A549 (cell line): ENCODE results near the gene NEK1. TPM values are rescaled to one million over a fixed set of nuclear protein-coding genes. Genes with fewer than 3 reads are reported as not detected.

Source experiments
- ATAC-seq, 2 experiments: fragments of 200-7000 bp in 1 of 2; fragments of >200 bp in 1 of 2; cut with Nextera tagmentation in 1 of 2; cut with Tn5 transposase in 1 of 2; 3 replicates each; pipeline versions ENCODE4 v1.8.0 to v1.9.1; 2018 to 2020; ENCODE audit warnings: mild to moderate bottlenecking in 1 of 2, moderate library complexity in 1 of 2
- CTCF ChIA-PET: fragments of 300-600 bp; sonication (Branson Sonifier 250); formaldehyde crosslinking; extraction: SDS; loops from one replicate; lab custom pipeline; 2021; ENCODE audit warnings: antibody characterized with exemption, inconsistent platforms; lab: Yijun Ruan, JAX
- POLR2A ChIA-PET: fragments of 350-600 bp; formaldehyde crosslinking; extraction: SDS; loops from one replicate; lab custom pipeline; 2021; ENCODE audit warnings: antibody characterized with exemption, inconsistent platforms; lab: Yijun Ruan, JAX
- DNase-seq, 2 experiments: peaks; one replicate each; pipeline versions ENCODE4 v3.0.0 to v3.0.0-alpha.2; 2011 to 2016; ENCODE audit warnings: low read depth in 1 of 2, low spot score in 1 of 2
- FAIRE-seq: peaks from 2 replicates; lab custom pipeline; 2011; peaks lifted over from hg19 to GRCh38; lab: Jason Lieb, UNC
- H3K27ac ChIP-seq, 2 experiments: fragments of >200 bp; sonication (Bioruptor Twin); formaldehyde crosslinking; 3 replicates each; pipeline ENCODE4 v1.5.1; 2016 to 2017
- H3K4me1 ChIP-seq: fragments of >200 bp; sonication (Bioruptor Twin); formaldehyde crosslinking; 3 replicates; pipeline ENCODE4 v1.6.1; 2016
- H3K4me2 ChIP-seq: fragments of >200 bp; sonication (Bioruptor Twin); formaldehyde crosslinking; 3 replicates; pipeline ENCODE4 v1.6.1; 2016
- H3K4me3 ChIP-seq: fragments of >200 bp; sonication (Bioruptor Twin); formaldehyde crosslinking; 3 replicates; pipeline ENCODE4 v1.5.1; 2016
- H3K9me3 ChIP-seq: fragments of >200 bp; sonication (Bioruptor Twin); formaldehyde crosslinking; 3 replicates; pipeline ENCODE4 v1.6.1; 2016
- BHLHE40 ChIP-seq: IDR thresholded peaks from 2 replicates; pipeline ENCODE4 v1.6.1; 2012; ENCODE audit warnings: low read depth, low read length, inconsistent platforms
- CEBPB ChIP-seq, 2 experiments: fragments of >200 bp in 1 of 2; sonication (Bioruptor Twin) in 1 of 2; formaldehyde crosslinking in 1 of 2; IDR thresholded peaks; 2 replicates each; pipeline ENCODE4 v1.6.1; 2012 to 2016
- EHMT2 ChIP-seq: fragments of 200-600 bp; sonication (generic); IDR thresholded peaks from 2 replicates; pipeline ENCODE4 v1.6.1; 2016; ENCODE audit warnings: antibody characterized with exemption, low read depth, mild to moderate bottlenecking, moderate library complexity
- FOSB ChIP-seq: fragments of 250-450 bp; sonication (Bioruptor Pico); IDR thresholded peaks from 2 replicates; pipeline ENCODE4 v1.5.0; 2020; ENCODE audit warnings: mild to moderate bottlenecking, moderate library complexity
- FOSL2 ChIP-seq, 2 experiments: fragments of 450-650 bp in 1 of 2; fragments of >200 bp in 1 of 2; sonication (Bioruptor Twin) in 1 of 2; formaldehyde crosslinking; IDR thresholded peaks; 2 replicates each; pipeline versions ENCODE4 v1.5.0 to v1.6.1; 2016 to 2020; ENCODE audit warnings: mild to moderate bottlenecking in 1 of 2, moderate library complexity in 1 of 2
- FOXS1 ChIP-seq: fragments of 250-450 bp; sonication (Bioruptor Pico); IDR thresholded peaks from 2 replicates; pipeline ENCODE4 v1.5.0; 2020; ENCODE audit warnings: mild to moderate bottlenecking, moderate library complexity
- GATA3 ChIP-seq: IDR thresholded peaks from 2 replicates; pipeline ENCODE4 v1.6.1; 2012; ENCODE audit warnings: borderline replicate concordance
- HDAC2 ChIP-seq: fragments of 200-600 bp; sonication (generic); IDR thresholded peaks from 2 replicates; pipeline ENCODE4 v1.6.1; 2016
- HOXB5 ChIP-seq: fragments of 250-450 bp; sonication (Bioruptor Pico); IDR thresholded peaks from 2 replicates; pipeline ENCODE4 v1.5.0; 2020; ENCODE audit warnings: mild to moderate bottlenecking, moderate library complexity
- JUN ChIP-seq, 2 experiments: fragments of >200 bp; sonication (Bioruptor Twin); formaldehyde crosslinking; IDR thresholded peaks; 2 replicates in 1 of 2; 3 replicates in 1 of 2; pipeline ENCODE4 v1.6.1; 2016 to 2017
- JUNB ChIP-seq: fragments of >200 bp; sonication (Bioruptor Twin); formaldehyde crosslinking; IDR thresholded peaks from 2 replicates; pipeline ENCODE4 v1.6.1; 2016
- KDM1A ChIP-seq: fragments of 200-600 bp; sonication (generic); IDR thresholded peaks from 2 replicates; pipeline ENCODE4 v1.6.1; 2016; ENCODE audit warnings: low read depth, mild to moderate bottlenecking
- KDM5A ChIP-seq: fragments of 200-600 bp; sonication (generic); IDR thresholded peaks from 2 replicates; pipeline ENCODE4 v1.6.1; 2016; ENCODE audit warnings: antibody characterized with exemption, mild to moderate bottlenecking
- MYC ChIP-seq: IDR thresholded peaks from 2 replicates; pipeline ENCODE4 v1.6.1; 2012; ENCODE audit warnings: mild to moderate bottlenecking, inconsistent platforms, low read length, improper control_type of control experiment, borderline replicate concordance
- PHF8 ChIP-seq: fragments of 200-600 bp; sonication (generic); IDR thresholded peaks from 2 replicates; pipeline ENCODE4 v1.6.1; 2016; ENCODE audit warnings: low read depth, mild to moderate bottlenecking, antibody characterized with exemption, moderate library complexity, borderline replicate concordance
- POLR2AphosphoS2 ChIP-seq: conservative IDR thresholded peaks from 2 replicates; pipeline ENCODE4 v1.6.1; 2012; ENCODE audit warnings: low read length, improper control_type of control experiment, inconsistent platforms
- RAD21 ChIP-seq, 2 experiments: fragments of >200 bp in 1 of 2; sonication (Bioruptor Twin) in 1 of 2; formaldehyde crosslinking in 1 of 2; IDR thresholded peaks in 1 of 2; conservative IDR thresholded peaks in 1 of 2; 2 replicates in 1 of 2; 3 replicates in 1 of 2; pipeline ENCODE4 v1.6.1; 2012 to 2018; ENCODE audit warnings: inconsistent platforms in 1 of 2
- RARB ChIP-seq: fragments of 250-450 bp; sonication (Bioruptor Pico); IDR thresholded peaks from 2 replicates; pipeline ENCODE4 v1.8.0; 2021; ENCODE audit warnings: mild to moderate bottlenecking, moderate library complexity
- RFX5 ChIP-seq: fragments of 450-650 bp; IDR thresholded peaks from 2 replicates; pipeline ENCODE4 v1.7.1; 2014; ENCODE audit warnings: antibody characterized with exemption, mild to moderate bottlenecking, moderate library complexity
- RNF2 ChIP-seq: fragments of 200-600 bp; sonication (generic); IDR thresholded peaks from 2 replicates; pipeline ENCODE4 v1.6.1; 2016; ENCODE audit warnings: low read depth, mild to moderate bottlenecking, antibody characterized with exemption, moderate library complexity, borderline replicate concordance
- SMC3 ChIP-seq: fragments of >200 bp; sonication (Bioruptor Twin); formaldehyde crosslinking; IDR thresholded peaks from 3 replicates; pipeline ENCODE4 v1.6.1; 2018; ENCODE audit warnings: inconsistent platforms
- SREBF2 ChIP-seq: fragments of 450-650 bp; IDR thresholded peaks from 2 replicates; pipeline ENCODE4 v1.6.1; 2014; ENCODE audit warnings: mild to moderate bottlenecking, moderate library complexity
- TFCP2L1 ChIP-seq: fragments of 250-450 bp; sonication (Bioruptor Pico); IDR thresholded peaks from 2 replicates; pipeline ENCODE4 v1.5.0; 2021; ENCODE audit warnings: mild to moderate bottlenecking
- TP53 ChIP-seq: fragments of 250-450 bp; sonication (Bioruptor Pico); IDR thresholded peaks from 2 replicates; pipeline ENCODE4 v1.5.0; 2021; ENCODE audit warnings: mild to moderate bottlenecking, moderate library complexity
- ZC3H11A ChIP-seq: fragments of 450-650 bp; IDR thresholded peaks from 2 replicates; pipeline ENCODE4 v1.6.1; 2014; ENCODE audit warnings: antibody characterized with exemption, mild to moderate bottlenecking
- ZFP36 ChIP-seq: fragments of 450-650 bp; IDR thresholded peaks from 2 replicates; pipeline ENCODE4 v1.6.1; 2014; ENCODE audit warnings: borderline replicate concordance; ENCODE audit not compliant: partially characterized antibody
- ZNF302 ChIP-seq: fragments of 250-450 bp; sonication (Bioruptor Pico); IDR thresholded peaks from 2 replicates; pipeline ENCODE4 v1.9.0; 2021; ENCODE audit warnings: inconsistent platforms, mild to moderate bottlenecking, moderate library complexity
- WGBS: methylation state at CpG from one replicate; pipeline ENCODE4 v1.1.6; 2017; ENCODE audit errors: missing lambda C conversion rate; 5-methylcytosine and 5-hydroxymethylcytosine counted together
- polyA plus RNA-seq, 4 experiments: library from polyadenylated mRNA; depleted of rRNA in 3 of 4; stranded (reverse); fragments of >200 nt; fragmentation: RNase III in 1 of 4; extraction: RNeasy Plus Mini Kit Qiagen cat#74134 plus additional on column Dnase treatment in 1 of 4; gene quantifications; 2 replicates in 3 of 4; 3 replicates in 1 of 4; pipeline ENCODE4 v1.2.3, GENCODE V29; 2011 to 2017
- TF ChIP-seq, protein P1 (sequence below): fragments of 250-450 bp; sonication (Bioruptor Pico); IDR thresholded peaks from 2 replicates; pipeline ENCODE4 v1.5.0; 2020; ENCODE audit warnings: low read depth, mild to moderate bottlenecking, moderate library complexity
- TF ChIP-seq, protein P2 (sequence below): IDR thresholded peaks from 2 replicates; pipeline ENCODE4 v1.6.1; 2012
- TF ChIP-seq, protein P3 (sequence below): fragments of 150-350 bp; IDR thresholded peaks from 2 replicates; pipeline ENCODE4 v1.6.1; 2014; ENCODE audit warnings: low read depth, mild to moderate bottlenecking, low read length
- TF ChIP-seq, protein P4 (sequence below): fragments of >200 bp; sonication (Bioruptor Twin); formaldehyde crosslinking; IDR thresholded peaks from 3 replicates; pipeline ENCODE4 v1.5.1; 2016

The NEK1 gene
- polyA plus RNA-seq, 2 of the 4 experiments (the other 2 are of a cell fraction) = 3.2 to 5.8 TPM

DNA sequence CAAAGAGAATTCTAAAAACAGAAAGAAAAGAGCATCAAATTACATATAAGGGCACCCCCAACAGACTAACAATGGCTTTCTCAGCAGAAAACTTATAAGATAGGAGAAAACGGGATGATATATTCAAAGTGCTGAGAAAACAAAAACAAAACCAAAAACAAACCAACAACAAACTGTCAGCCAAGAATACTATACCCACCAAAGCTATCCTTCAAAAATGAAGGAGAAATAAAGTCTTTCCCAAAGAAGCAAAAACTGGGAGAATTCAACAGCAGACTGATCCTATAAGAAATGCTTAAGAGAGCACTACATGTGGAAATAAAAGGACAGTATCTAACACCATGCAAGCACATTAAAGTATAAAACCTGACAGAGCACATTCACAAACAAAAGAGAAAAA lies 168.6 kb downstream of the NEK1 start:
- Histone ChIP-seq H3K4me1 (peaks cover 8% of the 10 kb centered on the region), H3K4me2 (no peak overlapping the region), H3K4me3 (no peak overlapping the region), H3K27ac (no peak overlapping the region), H3K9me3 (0 out of 3 replicates have a peak, but pooled peaks cover 2% of the 10 kb centered on the region)
- CTCF ChIA-PET = no interaction called here
- DNase-seq = no peak
- FAIRE-seq = no peak
- 71% methylated on average over 1 of the region's 1 CpG for WGBS
- TF ChIP-seq FOSB (CRISPR knock-in tag) = no peak
- TF ChIP-seq ZC3H11A = no peak
- TF ChIP-seq, protein P1, sequence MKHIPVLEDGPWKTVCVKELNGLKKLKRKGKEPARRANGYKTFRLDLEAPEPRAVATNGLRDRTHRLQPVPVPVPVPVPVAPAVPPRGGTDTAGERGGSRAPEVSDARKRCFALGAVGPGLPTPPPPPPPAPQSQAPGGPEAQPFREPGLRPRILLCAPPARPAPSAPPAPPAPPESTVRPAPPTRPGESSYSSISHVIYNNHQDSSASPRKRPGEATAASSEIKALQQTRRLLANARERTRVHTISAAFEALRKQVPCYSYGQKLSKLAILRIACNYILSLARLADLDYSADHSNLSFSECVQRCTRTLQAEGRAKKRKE (CRISPR knock-in tag) = no peak
- no peak for TF ChIP-seq TP53 (CRISPR knock-in tag)
- no peak for TF ChIP-seq JUNB
- TF ChIP-seq KDM1A = no peak
- no peak for TF ChIP-seq ZNF302
- TF ChIP-seq RAD21 (conservative IDR thresholded peaks at IDR 0.05 in 1 of 2, IDR thresholded peaks at IDR 0.05 in 1 of 2) = no peak
- TF ChIP-seq EHMT2 = no peak
- no peak for TF ChIP-seq POLR2AphosphoS2
- TF ChIP-seq, protein P2, sequence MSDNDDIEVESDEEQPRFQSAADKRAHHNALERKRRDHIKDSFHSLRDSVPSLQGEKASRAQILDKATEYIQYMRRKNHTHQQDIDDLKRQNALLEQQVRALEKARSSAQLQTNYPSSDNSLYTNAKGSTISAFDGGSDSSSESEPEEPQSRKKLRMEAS = no peak
- TF ChIP-seq ZFP36 = no peak
- TF ChIP-seq RNF2 = no peak
- no peak for TF ChIP-seq CEBPB (IDR thresholded peaks at IDR 0.05)
- no peak for TF ChIP-seq SREBF2
- no peak for TF ChIP-seq FOSL2 (IDR thresholded peaks at IDR 0.05)
- no peak for TF ChIP-seq FOSL2 (CRISPR knock-in tag; IDR thresholded peaks at IDR 0.05)
- no peak for TF ChIP-seq RFX5
- TF ChIP-seq, protein P3, sequence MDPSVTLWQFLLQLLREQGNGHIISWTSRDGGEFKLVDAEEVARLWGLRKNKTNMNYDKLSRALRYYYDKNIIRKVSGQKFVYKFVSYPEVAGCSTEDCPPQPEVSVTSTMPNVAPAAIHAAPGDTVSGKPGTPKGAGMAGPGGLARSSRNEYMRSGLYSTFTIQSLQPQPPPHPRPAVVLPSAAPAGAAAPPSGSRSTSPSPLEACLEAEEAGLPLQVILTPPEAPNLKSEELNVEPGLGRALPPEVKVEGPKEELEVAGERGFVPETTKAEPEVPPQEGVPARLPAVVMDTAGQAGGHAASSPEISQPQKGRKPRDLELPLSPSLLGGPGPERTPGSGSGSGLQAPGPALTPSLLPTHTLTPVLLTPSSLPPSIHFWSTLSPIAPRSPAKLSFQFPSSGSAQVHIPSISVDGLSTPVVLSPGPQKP = no peak
- TF ChIP-seq, all 56 proteins: peak for 0
- ATAC-seq = no peak
- POLR2A ChIA-PET = no interaction called here

DNA sequence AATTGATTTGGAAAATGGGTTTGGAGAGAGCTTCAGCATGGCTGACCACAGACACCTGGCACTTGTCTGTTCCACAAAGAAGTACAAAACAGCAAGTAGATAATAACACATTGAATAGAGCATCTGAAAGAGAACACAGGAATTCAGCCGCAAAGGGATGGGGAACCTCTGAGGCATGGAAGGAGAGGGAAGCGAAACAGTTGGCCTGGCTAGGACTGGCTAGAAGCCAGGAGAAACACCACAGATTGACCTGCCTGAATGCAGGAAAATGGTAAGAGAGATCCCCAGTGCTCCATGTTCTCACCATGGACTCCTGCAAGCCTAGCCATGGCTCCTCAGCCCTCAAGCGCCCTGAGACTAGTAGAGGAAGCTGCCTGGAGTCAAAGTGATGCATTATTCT lies 171.9 kb downstream of the NEK1 start:
- POLR2A ChIA-PET = no interaction called here
- H3K27ac ChIP-seq = no peak overlapping the region
- DNase-seq (no peak), ATAC-seq (no peak), FAIRE-seq (no peak)
- H3K4me3 ChIP-seq = no peak overlapping the region
- CTCF ChIA-PET = no interaction called here
- WGBS = 97% methylated on average over 3 of the region's 3 CpGs
- no peak overlapping the region for H3K4me2 ChIP-seq
- H3K9me3 ChIP-seq = 0 out of 3 replicates have a peak, but pooled peaks cover 2% of the 10 kb centered on the region
- peaks cover 23% of the 10 kb centered on the region for H3K4me1 ChIP-seq
- TF ChIP-seq TFCP2L1 = no peak
- no peak for TF ChIP-seq FOXS1
- no peak for TF ChIP-seq BHLHE40
- TF ChIP-seq, protein P4, sequence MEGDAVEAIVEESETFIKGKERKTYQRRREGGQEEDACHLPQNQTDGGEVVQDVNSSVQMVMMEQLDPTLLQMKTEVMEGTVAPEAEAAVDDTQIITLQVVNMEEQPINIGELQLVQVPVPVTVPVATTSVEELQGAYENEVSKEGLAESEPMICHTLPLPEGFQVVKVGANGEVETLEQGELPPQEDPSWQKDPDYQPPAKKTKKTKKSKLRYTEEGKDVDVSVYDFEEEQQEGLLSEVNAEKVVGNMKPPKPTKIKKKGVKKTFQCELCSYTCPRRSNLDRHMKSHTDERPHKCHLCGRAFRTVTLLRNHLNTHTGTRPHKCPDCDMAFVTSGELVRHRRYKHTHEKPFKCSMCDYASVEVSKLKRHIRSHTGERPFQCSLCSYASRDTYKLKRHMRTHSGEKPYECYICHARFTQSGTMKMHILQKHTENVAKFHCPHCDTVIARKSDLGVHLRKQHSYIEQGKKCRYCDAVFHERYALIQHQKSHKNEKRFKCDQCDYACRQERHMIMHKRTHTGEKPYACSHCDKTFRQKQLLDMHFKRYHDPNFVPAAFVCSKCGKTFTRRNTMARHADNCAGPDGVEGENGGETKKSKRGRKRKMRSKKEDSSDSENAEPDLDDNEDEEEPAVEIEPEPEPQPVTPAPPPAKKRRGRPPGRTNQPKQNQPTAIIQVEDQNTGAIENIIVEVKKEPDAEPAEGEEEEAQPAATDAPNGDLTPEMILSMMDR = no peak
- no peak for TF ChIP-seq JUN (IDR thresholded peaks at IDR 0.05)
- TF ChIP-seq ZNF302 = no peak
- TF ChIP-seq HDAC2 = no peak
- no peak for TF ChIP-seq TP53 (CRISPR knock-in tag)
- no peak for TF ChIP-seq RARB (CRISPR knock-in tag)
- no peak for TF ChIP-seq SMC3
- no peak for TF ChIP-seq GATA3
- no peak for TF ChIP-seq KDM5A
- no peak for TF ChIP-seq PHF8
- TF ChIP-seq HOXB5 = no peak
- no peak for TF ChIP-seq MYC
